M059J (cell line): ENCODE measurements around the gene ZNF219. TPM values are rescaled to one million over a fixed set of nuclear protein-coding genes. Genes with fewer than 3 reads are reported as not detected.

Source experiments
- DNase-seq: peaks from one replicate; pipeline ENCODE4 v3.0.0-alpha.2; 2012; ENCODE audit warnings: low read depth
- total RNA-seq: library from RNA; depleted of rRNA; stranded (reverse); fragments of >200 nt; shearing (Covaris generic); gene quantifications from 2 replicates; pipeline ENCODE4 v1.2.3, GENCODE V29; 2014

The ZNF219 gene
- total RNA-seq, 1 experiment from 2014 or later: 12.1 TPM

GRCh38 chr14:21087294-21088091, 11.0 kb downstream of the ZNF219 start:
- peak; percentile 92 for DNase-seq

DNA sequence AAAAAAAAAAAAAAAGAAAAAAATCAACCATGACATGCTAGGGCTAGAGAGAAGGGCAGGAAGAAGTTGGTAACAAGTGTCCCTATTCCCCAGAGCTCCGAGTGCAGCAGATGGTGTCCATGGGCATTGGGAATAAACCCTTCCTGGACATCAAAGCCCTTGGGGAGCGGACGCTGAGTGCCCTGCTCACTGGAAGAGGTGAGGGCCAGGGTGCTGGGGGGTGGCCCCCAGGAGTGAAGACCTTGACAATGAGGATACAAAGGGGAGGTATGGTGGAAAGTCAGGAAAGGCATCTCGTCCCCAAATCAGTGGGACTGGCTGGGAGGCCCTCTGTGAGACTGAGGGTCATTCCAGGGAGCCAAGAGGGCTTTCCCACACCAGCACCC, 11.6 kb downstream of the ZNF219 start:
- DNase-seq: no peak

- DNase-seq: peak; percentile 47
These were observed 13.2 kb downstream of the ZNF219 start for GRCh38 chr14:21084998-21085853.

- no peak for DNase-seq
These were observed 14.1 kb downstream of the ZNF219 start for GRCh38 chr14:21084396-21084795.

DNA sequence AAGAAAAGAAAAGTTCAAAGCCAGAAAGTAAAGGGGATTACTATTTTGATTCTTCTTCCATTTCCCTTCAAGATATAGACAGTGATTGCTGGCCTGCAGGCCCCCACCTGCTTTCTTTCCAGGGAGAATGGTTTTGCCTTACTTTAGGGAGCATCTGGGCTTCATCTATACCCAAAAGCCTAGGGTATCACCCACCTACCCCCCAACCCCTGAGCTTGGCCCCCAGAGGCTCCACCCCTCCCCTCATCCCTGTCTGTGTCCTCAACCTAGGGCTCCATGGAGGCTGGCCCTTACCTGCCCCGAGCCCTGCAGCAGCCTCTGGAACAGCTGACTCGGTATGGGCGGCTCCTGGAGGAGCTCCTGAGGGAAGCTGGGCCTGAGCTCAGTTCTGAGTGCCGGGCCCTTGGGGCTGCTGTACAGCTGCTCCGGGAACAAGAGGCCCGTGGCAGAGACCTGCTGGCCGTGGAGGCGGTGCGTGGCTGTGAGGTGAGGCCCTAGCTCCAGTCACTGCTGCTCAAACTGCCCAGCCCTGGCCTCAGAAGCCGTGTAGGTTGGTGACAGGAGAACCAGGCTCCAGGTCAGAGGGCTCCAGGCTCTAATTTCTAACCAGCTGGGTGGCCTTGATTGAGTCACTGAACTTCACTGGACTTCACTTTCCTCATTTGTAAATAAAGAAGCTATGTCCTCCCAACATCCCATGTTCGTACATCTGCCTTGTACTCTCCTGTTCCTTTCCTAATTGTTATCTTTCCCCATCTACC, 14.7 kb downstream of the ZNF219 start:
- DNase-seq: no peak

- no peak for DNase-seq
These were observed 16.8 kb downstream of the ZNF219 start for GRCh38 chr14:21081521-21082142.

DNA sequence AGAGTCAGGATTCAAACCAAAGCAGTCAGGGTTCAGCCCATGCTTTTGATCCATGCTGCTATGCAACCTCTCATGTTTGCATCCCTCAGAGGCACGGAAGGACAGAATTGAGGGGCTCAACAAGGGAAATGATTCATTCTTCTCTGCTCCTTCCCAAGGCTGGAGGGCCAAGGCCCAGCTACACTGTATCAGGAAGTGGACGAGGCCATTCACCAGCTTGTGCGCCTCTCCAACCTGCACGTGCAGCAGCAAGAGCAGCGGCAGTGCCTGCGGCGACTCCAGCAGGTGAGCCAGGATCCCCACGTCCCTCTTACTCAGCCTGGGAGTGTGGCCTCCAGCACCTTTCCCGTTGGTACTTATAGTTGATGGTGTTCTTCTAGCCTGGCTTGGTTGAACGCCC, 19.7 kb downstream of the ZNF219 start:
- DNase-seq: no peak

DNA sequence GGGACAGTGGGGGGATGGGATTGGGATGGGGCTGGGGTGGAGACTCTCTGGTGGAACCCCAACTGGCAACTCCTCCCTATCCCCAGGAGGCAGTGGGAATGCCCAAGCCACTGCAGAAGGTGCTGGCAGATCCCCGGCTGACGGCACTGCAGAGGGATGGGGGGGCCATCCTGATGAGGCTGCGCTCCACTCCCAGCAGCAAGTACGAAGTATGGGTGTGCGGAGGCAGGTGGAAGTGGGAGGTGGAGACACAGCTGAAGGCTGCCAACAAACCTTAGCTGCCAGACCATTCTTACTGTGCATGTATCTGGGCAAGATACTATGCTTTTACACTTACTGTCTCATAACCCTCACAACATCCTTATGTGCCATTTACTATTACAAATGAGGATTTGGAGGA, 20.2 kb downstream of the ZNF219 start:
- DNase-seq: no peak

GRCh38 chr14:21077672-21078071, 20.8 kb downstream of the ZNF219 start:
- no peak for DNase-seq

DNA sequence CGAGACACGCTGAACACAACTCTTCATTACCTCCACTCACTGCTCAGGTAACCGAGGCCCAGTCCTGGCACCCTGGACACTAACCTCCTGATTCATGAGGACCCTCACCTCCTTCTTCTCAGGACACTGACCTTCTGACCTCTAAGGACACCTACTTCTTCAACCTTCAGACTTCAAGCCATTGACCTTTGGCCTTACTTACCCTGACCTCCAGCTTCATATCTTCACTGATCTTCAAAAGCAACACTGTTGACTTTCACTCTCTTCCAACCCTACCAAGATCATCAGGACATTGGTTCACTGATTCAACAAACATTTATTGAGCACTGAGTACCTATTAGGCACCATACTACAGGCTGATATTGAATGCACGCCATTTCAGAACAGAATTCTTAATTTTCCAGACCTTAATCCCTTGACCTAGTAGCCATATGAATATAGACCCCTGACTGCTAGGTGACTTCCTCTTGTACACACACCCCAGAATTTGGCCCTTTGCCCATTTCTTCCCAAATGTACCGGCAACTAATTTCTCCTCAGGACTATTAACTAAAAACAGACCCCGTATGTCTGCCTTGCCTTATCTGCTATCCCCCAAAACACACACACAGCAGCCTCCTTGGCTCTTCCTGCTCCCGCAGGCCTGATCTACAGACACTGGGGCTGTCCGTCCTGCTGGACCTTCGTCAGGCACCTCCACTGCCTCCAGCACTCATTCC, 22.6 kb downstream of the ZNF219 start:
- no peak for DNase-seq

GRCh38 chr14:21074398-21075272, 23.8 kb downstream of the ZNF219 start:
- DNase-seq: no peak

GRCh38 chr14:21073921-21074320, 24.5 kb downstream of the ZNF219 start:
- no peak for DNase-seq

- DNase-seq: no peak
These were observed 25.6 kb downstream of the ZNF219 start for GRCh38 chr14:21072781-21073339.

DNA sequence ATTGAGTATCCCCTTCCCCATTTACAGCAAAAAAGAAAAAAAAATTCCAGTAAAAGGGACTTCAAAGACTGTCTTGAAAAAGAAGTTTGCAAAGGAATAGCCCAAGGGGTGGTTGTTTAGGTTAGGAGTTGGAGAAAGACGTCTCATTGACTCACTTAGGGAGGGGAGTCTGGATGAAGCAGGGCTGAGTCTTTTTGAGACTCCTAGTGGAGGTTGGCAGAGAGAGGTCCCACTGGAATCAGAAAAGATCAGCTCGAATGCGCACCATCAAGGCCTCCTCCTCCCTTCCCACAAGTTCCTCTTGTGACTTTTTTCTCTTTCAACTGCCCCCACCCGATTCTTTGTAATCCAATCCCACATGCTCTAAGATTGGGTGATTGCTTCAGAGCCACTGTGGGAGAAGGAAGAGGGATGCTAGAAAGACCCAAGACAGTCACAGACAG, 26.4 kb downstream of the ZNF219 start:
- DNase-seq: peak; percentile 56

DNA sequence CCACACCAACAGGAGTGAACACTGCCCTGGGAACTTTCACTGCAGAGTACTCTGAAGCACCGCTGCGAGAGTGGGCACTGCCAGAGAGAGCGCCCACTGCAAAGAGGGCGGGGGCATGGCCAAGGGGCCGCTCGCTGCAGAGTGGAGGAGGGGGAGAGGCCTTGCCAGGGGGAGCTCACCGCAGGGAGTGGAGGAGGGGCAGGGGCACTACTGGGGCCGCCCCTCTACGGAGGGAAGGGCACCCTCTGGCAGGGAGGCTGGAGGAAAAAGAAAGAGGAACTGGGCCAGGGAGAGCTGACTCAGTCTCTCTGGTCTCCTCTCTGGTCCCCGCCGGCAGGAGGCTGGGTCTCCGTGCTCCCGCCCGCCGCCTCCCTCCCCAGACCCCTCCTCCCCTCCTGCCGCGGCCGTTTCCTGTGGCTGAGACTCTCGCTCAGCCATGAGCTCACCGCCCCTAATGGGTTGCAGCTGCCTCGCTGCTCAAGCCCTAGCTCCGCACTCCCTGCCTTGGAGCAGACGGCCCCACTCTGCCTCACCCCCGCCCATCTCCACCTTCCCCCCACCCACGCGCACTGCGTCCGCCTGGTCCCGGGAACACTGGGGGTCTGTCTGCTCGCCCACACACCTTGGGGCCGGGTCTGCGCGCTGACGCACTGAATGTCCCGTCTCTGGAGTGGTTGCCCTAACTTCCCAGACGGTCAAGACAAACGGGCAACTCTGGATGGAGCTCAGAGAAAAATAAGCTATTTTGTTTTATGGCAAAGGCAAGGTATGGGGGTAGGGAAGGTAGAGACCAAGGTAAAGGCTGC, 27.0 kb downstream of the ZNF219 start:
- peak; percentile 90 for DNase-seq

- peak; percentile 64 for DNase-seq
These were observed 27.7 kb downstream of the ZNF219 start for GRCh38 chr14:21070610-21071224.

DNA sequence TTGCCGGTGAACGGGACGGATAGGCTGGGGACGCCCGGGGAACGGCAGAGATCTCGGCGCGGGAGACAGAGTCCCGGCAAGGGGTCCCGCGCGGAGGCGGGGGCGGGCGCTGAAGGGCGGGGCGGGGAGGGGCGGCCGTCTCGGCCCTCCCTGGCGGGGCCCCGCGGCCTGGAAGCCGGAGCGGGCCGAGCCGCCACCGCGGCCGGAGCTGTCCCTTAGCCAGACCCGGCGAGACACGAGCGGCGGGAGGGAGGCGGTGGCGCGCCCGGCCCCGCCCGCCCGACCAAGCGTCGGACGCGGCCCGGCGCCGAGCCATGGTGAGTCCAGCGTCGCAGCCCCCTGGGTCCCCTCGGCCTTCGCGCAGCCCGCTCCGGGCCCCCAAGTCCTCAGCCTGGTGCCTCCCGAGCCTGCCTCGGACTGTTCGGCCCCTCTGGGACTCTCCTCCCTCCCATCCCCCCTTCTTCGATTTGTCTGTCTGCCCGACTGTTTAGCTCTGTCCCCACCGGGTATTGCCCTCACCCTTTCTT, 28.3 kb downstream of the ZNF219 start, which contains the start of gene ARHGEF40:
TSS of gene ARHGEF40 (plus strand) at position 222 of the 527 bp plus-strand sequence. CDS start at position 315, 93 bp downstream.
- peak; percentile 58 for DNase-seq
